Measurements from ENCODE around the gene NPPA.

The NPPA gene

DNA sequence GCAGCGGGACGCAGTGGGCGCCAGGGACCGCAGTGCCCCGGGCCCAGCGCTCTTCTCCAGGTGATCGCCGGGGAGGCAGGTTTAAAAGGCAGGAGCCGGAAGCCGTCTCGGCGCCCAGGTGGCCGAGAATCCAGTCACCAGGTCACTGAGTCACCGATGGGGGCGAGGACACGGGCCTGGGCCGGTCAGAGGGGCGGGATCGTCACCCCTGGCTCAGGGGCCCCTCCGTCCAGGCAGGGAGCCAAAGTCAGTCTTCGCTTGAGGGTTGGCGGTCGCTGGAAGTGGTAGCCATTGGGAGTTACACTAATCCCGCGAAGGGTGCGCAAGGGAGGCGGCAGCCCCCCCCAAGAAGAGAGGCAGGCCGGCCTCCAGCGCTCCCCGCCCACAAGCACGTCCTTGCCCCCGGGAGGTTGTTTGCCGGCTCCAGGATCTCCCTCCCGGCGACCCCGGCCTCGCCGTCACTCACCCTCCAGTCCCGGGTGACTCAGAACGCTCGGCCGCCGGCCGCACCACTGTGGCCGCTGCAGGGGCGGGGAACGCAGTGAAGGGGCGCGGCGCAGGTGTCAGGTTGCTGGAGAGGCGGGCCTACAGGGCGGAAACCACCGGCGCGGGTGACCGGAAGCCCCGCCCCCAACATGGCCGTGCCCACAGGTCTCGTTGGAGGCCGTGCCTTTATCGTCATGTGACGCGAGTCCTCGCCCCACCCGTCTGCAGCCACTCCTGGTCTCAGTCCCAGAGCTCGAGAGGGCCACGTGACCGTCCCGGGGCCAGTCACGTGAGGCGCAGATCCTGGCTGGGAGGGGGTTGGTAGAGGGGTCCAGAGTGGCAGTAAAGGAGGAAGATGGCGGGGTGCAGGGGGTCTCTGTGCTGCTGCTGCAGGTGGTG lies 41.9 kb downstream of the NPPA start, which contains the start of the genes CLCN6 and MTHFR:
Gene CLCN6, plus strand, starts transcription at position 770 of the 885 bp plus-strand sequence. Its CDS starts 72 bp downstream, at position 842.
Gene MTHFR, minus strand, starts transcription at position 543 of the 885 bp plus-strand sequence. CDS start 2,848 bp downstream, outside the sequence.
- peak within 1 kb of the TSS; percentile 72 for H3K4me3 ChIP-seq (ENCODE audit: low read depth, low read length)
- TF ChIP-seq, protein P1, sequence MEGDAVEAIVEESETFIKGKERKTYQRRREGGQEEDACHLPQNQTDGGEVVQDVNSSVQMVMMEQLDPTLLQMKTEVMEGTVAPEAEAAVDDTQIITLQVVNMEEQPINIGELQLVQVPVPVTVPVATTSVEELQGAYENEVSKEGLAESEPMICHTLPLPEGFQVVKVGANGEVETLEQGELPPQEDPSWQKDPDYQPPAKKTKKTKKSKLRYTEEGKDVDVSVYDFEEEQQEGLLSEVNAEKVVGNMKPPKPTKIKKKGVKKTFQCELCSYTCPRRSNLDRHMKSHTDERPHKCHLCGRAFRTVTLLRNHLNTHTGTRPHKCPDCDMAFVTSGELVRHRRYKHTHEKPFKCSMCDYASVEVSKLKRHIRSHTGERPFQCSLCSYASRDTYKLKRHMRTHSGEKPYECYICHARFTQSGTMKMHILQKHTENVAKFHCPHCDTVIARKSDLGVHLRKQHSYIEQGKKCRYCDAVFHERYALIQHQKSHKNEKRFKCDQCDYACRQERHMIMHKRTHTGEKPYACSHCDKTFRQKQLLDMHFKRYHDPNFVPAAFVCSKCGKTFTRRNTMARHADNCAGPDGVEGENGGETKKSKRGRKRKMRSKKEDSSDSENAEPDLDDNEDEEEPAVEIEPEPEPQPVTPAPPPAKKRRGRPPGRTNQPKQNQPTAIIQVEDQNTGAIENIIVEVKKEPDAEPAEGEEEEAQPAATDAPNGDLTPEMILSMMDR (IDR thresholded peaks at IDR 0.05; ENCODE audit: low read depth, low read length): no peak

GRCh38 chr1:11804666-11805421 lies 42.7 kb downstream of the NPPA start:
- TF ChIP-seq, protein P1 (IDR thresholded peaks at IDR 0.05; ENCODE audit: low read depth, low read length): no peak
- peak overlapping the region; percentile 72 for H3K4me3 ChIP-seq (ENCODE audit: low read depth, low read length)

DNA sequence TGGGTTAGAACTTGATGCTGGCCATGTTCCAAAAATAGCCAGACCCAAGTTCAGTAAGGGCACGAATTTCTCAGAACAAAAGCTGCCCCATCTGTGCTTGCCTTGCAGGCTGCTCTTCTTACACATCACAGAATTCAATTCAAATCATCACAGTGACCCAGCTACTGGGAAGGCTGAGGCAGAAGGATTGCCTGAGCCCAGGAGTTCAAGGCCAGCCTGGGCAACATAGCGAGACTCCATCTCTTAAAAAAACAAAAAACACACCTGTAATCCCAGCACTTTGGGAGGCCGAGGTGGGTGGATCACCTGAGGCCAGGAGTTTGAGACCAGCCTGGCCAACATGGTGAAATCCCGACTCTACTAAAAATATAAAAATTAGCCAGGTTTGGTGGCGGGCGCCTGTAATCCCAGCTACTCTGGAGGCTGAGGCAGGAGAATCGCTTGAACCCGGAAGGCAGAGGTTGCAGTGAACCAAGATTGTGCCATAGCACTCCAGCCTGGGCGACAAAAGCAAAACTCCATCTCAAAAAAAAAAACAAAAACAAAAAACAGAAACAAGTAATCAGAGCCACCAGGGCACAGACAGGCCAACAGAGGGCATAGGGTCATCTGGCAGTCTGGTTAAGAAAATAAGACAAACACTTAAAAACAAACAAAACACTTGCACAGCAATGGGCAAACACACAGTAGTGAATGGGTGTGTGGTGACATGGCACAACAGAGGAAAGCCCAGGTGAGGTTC lies 43.5 kb downstream of the NPPA start:
- H3K4me3 ChIP-seq (ENCODE audit: low read depth, low read length): peak overlapping the region; percentile 79

DNA sequence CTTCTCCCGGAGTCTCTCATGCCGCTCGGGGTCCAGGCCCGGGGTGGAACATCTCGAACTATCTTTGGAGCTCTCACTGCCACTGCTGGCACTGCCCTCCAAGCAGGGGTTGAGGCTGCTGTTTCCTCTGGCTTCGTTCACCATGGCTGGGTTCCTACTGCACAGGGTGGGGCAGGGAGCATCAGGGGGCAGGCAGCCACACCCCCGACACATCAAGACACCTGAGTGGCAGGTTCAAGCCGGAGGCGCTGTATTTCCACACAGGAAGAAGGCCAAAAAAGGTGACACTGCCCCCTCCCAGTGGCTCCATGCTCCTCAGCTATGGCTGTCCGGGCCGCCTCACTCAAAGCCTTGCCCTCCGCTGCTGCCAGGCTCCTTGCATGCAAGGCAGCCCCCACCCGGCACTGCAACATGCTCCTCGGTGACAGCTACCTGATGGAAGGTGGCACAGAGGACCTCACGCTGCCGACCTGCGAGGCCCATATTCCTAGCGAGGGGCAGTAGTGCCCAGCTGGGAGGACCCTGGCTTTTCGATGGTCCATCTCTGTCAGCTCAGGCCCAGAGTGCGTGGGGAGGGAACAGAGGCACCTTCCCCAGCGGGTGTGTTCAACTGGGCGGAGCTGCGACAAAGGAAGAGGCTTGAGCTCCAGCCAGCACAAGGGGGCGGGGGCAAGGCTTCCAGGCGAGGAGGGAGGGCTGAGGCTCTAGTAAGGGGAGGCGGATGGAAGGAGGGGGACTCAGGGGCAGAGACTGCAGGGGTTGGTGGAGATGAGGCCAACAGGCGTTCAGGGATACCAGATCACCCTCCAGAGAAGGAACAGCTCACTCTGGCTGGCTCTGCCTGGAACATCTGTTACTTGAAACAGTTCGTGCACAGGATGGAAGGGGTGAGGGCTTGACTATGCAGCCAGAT lies 44.4 kb downstream of the NPPA start:
- TF ChIP-seq, protein P1 (IDR thresholded peaks at IDR 0.05; ENCODE audit: low read depth, low read length): no peak

GRCh38 chr1:11802616-11802972 lies 45.0 kb downstream of the NPPA start:
- TF ChIP-seq, protein P1 (IDR thresholded peaks at IDR 0.05; ENCODE audit: low read depth, low read length): no peak
- peak overlapping the region; percentile 79 for H3K4me3 ChIP-seq (ENCODE audit: low read depth, low read length)

More for the DNA sequence above, 44.4 kb downstream of the NPPA start:
- peak overlapping the region; percentile 79 for H3K4me3 ChIP-seq (ENCODE audit: low read depth, low read length)

GRCh38 chr1:11800756-11801433 lies 46.7 kb downstream of the NPPA start:
- no peak overlapping the region for H3K4me3 ChIP-seq (ENCODE audit: low read depth, low read length)
- TF ChIP-seq, protein P1 (IDR thresholded peaks at IDR 0.05; ENCODE audit: low read depth, low read length): no peak
